HG02884 (cell line): ENCODE results near the gene KSR2.

ENCODE experiments used
- ATAC-seq: cut with Tn5 transposase; IDR thresholded peaks from one replicate; pipeline ENCODE4 v1.9.1; 2021; ENCODE audit warnings: mild to moderate bottlenecking, moderate library complexity; ENCODE audit not compliant: unreplicated experiment

The KSR2 gene

DNA sequence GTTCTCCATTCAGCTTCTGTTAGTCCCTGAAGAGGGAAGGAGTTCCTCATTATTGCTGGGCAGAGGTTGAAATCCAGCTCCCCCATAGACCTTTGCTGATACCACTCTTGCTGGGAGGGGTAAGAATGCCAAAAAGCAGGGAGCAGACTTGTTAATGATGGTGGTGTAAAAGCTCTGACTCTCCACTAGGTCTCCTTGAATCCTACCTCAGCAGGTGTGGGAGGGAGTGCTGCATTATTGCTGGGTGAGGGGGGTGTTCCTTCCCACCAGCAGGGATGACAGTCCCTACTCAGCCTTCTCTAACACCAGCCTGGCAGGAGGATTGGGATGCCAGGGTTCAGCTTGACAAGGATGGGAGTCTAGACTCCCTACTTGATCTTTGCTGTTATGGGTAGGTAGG lies 421.6 kb downstream of the KSR2 start:
- no peak for ATAC-seq

DNA sequence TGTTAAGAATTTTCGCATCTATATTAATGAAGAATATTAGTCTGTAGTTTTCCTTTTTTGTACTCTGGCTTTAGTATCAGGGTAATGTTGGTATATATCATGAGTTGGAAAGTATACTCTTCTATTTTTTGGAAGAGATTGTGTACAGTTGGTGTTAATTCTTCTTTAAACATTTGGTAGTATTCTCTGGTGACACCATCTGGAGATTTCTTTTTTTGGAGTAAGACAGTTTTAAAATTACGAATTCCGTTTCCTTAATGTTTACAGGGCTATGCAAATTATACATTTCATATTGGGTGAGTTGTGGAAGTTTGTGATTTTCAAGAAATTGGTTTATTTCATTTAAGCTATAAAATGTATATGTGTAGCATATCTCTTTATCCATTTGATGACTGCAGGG lies 423.6 kb downstream of the KSR2 start:
- ATAC-seq, result no peak

- no peak for ATAC-seq
These were observed 428.8 kb downstream of the KSR2 start for GRCh38 chr12:117540011-117540410.

DNA sequence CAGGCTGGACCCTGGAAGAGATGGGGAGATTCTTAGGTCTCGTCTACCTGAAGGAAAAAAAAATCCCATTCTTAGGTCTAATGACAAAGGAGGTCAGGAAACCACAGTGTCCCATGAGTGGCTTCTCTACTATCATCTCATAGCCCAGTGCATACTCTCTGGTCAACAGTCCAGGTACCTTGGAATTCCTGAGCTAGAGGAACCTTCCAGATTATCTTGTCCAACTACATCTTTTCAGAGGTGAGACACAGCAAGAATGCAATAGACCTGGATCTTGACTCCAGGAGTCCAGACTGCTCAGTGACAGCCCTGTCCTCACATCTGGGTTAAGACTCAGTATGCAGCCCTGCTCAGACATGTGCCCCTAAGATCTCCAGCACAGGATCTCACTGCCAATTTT lies 429.9 kb downstream of the KSR2 start:
- no peak for ATAC-seq

DNA sequence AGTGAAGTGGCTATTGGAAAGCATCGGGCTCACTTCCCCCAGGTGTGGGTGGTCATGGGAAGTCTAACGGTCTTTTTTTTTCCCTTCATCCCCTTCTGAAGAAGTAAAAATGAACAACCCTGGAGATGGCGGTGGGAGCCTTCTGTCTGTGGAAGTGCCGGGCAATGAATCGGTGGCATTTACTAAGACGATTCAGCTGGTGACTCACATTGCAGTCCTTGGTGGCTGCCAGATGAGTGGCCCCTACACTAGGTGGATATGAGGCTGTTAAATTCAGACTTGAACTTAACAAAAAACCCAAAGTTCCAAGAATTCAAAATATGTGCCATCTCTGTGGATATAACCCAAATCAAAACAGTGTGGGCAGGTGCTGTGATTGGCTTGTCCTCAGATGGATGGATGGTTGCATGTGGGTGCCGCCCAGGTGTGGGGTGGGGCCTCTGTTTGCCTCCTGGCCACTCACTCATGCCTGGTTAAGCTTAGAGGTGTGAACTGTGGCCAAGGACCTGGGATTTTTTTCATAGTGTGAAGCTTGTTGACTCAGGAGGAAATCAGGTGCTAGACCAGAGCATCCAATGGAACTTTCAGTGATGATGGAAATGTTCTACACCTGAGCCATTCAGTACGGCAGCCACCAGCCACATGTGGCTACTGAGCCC lies 430.6 kb downstream of the KSR2 start:
- no peak for ATAC-seq

DNA sequence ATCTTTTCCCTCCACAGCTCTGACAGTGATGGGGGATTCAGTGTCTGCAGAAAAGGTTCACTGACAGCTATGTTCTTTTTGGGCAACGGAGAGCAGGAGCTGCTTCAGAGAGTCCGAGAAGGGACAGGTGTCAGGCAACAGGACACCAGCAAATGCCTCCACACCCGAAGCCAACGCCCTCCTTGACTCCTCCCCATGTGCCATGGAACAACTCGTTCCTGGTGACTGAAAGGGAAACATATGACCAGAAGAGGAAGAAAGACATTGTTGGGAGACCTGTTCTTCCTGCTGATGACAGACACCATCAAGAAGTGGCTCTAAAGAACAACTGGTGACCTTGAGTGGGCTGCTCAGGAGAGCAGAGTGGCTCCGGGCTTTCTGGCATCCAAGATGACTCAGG lies 435.1 kb downstream of the KSR2 start:
- ATAC-seq, result no peak

DNA sequence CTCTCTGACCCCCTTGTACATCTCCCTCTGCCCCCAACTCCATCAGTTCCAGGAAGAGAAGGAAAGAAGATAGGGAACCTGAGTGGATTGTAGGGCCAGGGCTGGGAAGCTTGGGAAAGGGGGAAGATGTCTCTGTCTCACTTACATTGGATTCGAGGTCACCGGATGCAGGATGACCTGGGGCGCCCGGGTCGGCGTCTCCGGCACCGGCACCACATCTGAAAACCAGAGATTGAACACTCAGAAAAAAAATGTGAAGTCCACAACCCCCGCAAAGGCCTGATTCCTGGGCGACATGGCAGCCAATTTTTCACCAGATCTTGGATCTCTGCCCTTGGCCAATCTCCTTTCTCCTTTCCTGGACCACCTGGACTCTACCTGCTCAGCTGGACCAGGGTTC lies 438.0 kb downstream of the KSR2 start:
- ATAC-seq, result no peak

DNA sequence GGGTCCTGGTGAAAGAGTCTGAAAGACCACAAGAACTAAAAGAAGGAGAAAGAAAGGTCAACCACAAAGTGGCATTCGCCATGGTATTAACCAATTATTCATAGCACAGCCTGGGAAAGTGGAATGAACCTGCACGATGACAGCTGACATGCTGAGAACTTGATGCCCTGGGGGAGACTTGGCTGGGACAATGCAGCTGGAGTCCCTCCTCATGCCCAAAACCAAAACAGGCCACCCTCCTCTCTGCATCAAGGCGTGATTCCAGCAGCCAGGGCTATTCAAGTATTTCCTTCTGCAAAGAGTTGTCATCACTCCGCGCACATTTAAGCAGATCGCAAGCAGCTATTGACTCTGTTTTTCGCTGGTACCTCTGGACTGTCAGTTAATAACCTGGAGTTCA lies 440.3 kb downstream of the KSR2 start:
- no peak for ATAC-seq

GRCh38 chr12:117527479-117527855 lies 441.3 kb downstream of the KSR2 start:
- ATAC-seq, result no peak

- ATAC-seq, result no peak
These were observed 441.9 kb downstream of the KSR2 start for GRCh38 chr12:117526757-117527478.

DNA sequence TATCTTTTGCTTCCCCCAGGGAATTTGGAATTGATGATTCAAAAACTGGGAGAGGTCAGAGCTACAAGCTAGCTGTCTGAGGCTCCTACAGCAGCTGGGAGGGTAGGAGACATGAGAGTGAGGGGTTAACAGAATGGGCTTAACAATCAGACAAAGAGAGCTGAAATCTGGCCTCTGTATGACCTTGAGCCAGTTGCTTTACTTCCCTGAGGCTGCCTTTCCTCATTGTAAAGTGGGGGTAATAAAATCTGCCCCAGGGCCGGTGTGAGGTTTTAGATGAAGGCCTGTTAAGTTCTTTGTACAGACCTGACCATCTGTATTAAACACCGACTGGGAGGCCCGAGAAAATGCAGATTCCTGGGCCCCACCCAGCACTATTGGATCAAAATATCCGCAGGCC lies 443.0 kb downstream of the KSR2 start:
- no peak for ATAC-seq

- no peak for ATAC-seq
These were observed 444.0 kb downstream of the KSR2 start for GRCh38 chr12:117524806-117525205.

- no peak for ATAC-seq
These were observed 444.8 kb downstream of the KSR2 start for GRCh38 chr12:117523971-117524370.

DNA sequence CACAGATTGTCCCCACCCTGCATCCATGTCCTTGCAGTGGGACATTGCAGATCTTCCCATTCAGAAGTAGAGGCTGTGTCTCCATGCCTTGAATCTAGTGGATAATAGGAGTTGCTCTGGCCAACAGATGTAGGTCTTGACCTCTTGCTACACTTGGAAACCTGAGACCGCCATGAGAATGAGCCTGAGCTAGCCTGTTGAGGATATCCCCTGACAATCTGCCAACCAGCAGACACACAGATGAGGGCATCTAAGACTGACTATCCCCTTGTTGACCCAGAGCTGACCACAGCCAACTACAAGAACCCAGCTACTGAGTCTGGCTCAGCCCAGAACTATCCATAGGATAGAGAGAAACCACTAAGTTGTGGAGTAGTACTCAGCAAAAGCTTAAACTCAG lies 446.2 kb downstream of the KSR2 start:
- no peak for ATAC-seq

- no peak for ATAC-seq
These were observed 446.9 kb downstream of the KSR2 start for GRCh38 chr12:117521867-117522266.

GRCh38 chr12:117521346-117521745 lies 447.4 kb downstream of the KSR2 start:
- no peak for ATAC-seq

- ATAC-seq, result no peak
These were observed 450.1 kb downstream of the KSR2 start for GRCh38 chr12:117518594-117519270.

GRCh38 chr12:117517219-117517739 lies 451.5 kb downstream of the KSR2 start:
- ATAC-seq, result no peak

DNA sequence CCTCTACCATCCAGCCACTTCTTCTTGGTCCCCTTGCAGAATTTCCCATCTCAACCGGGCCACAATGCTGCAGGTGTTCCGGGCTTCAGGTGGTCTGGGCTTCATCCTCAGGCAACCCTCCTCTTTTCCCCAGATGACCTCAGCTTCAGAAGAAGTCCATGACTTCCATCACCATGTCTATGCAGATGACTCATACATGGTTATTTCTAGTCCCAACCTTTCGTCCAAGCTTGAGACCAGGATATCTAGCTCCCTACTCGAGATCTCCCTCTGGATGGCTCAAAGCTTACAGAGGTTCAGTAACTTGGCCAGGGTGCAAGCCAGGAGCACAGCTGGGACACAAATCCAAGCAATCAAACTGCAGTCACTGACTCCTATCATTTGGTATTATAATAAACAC lies 452.8 kb downstream of the KSR2 start:
- ATAC-seq, result no peak

- no peak for ATAC-seq
These were observed 454.8 kb downstream of the KSR2 start for GRCh38 chr12:117514016-117514415.

DNA sequence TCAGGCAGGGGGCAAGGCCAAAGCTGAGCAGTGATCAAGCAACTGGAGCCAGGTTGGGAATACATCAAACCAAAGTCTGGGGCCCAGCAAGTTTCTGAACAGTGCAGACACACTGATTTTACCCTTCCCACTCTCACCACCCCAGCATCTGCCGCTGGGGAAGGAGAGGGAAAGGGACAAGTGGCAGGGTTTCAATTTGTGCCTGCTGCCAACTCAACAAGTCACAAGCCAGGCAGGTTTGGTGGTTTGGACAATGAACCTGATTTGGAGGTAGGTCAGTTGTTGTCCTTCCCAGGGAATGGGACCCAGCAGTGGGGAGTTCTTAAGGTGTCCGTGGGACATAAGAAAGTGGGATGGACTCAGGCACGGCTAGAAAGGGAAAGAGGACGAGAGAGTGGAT lies 455.4 kb downstream of the KSR2 start:
- ATAC-seq, result no peak

DNA sequence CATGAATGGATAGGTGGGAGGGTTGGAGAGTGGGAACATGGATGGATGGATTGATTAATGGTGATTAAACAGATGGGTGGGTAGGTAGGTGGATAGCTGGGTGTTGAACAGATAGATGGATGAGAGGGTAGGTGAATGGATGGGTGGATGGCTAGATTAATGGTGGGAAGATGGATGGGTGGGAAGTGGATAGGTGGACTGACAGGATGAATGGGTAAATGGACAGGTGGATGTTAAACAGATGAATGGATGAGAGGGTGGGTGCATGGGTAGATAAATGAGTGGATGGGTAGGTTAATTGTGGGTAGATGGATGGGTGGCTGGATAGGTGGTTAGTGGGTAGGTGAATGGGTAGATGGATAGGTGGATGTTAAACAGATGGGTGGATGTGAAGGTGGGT lies 460.3 kb downstream of the KSR2 start:
- ATAC-seq, result no peak
